Measurements from ENCODE around the gene TMPRSS3.

- no peak for TF ChIP-seq CTCF (conservative IDR thresholded peaks at IDR 0.05)
- no peak for TF ChIP-seq ZFX (IDR thresholded peaks at IDR 0.05)
Measured at GRCh38 chr21:42401820-42402251, 6.0 kb upstream of the TMPRSS3 start.
